ENCODE results near the gene PNPLA1.

DNA sequence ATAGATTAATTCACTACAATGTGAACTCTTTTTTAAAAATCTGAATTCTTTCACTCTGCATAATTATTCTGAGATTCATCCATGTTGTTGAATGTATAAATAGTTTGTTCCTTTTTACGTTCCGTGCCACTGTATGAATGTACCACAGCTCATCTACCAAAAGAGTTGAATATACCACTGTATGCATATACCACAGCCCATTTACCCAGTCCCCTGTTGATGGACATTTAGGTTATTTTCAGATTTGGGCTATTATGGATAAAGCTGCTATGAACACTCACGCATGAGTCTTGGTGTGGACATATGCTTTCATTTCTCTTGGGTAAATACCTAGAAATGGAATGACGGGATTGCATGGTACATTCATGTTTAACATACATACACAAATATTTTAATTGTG, 28.2 kb downstream of the PNPLA1 start:
- no peak for TF ChIP-seq CTCF (IDR thresholded peaks at IDR 0.05)
- TF ChIP-seq POLR2AphosphoS5 (IDR thresholded peaks at IDR 0.05), result no peak
- TF ChIP-seq POLR2A (IDR thresholded peaks at IDR 0.05), result no peak
